ENCODE data around the gene NT5DC1.

Gene NT5DC1

GRCh38 chr6:116180375-116180774 is 79.7 kb downstream of the NT5DC1 start:
- Histone ChIP-seq H3K36me3 (ENCODE audit: control insufficient read depth in 4 of 4, insufficient read depth in 4 of 4, low read length in 3 of 4) (peaks cover 0 to 9% (median 3%) of the 10 kb centered on the region in 4 experiments), H3K9me3 (ENCODE audit: control extremely low read depth in 1 of 5, control insufficient read depth in 4 of 5, insufficient read depth in 2 of 5, low read depth in 1 of 5, low read length in 4 of 5) (peaks cover 0 to 23% (median 5%) of the 10 kb centered on the region in 5 experiments), H3K4me1 (ENCODE audit: control extremely low read depth in 1 of 4, control insufficient read depth in 4 of 4, insufficient read depth in 4 of 4, low read length in 3 of 4) (no peaks in the 10 kb centered on the region), H3K4me3 (ENCODE audit: control insufficient read depth in 1 of 7, extremely low read depth in 1 of 7, insufficient read depth in 4 of 7, low read depth in 2 of 7, low read length in 6 of 7) (no peak overlapping the region), H3K27me3 (replicated peaks in 2 of 5; ENCODE audit: control insufficient read depth in 4 of 5, insufficient read depth in 5 of 5, low read length in 4 of 5) (no peaks in the 10 kb centered on the region), H3K27ac (ENCODE audit: insufficient read depth in 1 of 2, low read depth in 1 of 2, low read length in 2 of 2, poor library complexity in 1 of 2, severe bottlenecking in 2 of 2) (no peak overlapping the region)
- ChIA-PET POLR2A (no interaction called here), CTCF (no interaction called here)
- DNase-seq, result no peak

GRCh38 chr6:116189472-116189871 is 88.8 kb downstream of the NT5DC1 start:
- H3K27me3 ChIP-seq (replicated peaks in 2 of 5; ENCODE audit: control insufficient read depth in 4 of 5, insufficient read depth in 5 of 5, low read length in 4 of 5), result no peaks in the 10 kb centered on the region
- WGBS (ENCODE audit: insufficient coverage), result no CpG with 5 or more reads among the region's 2 CpGs
- POLR2A ChIA-PET, result no interaction called here
- H3K4me3 ChIP-seq (ENCODE audit: control insufficient read depth in 1 of 7, extremely low read depth in 1 of 7, insufficient read depth in 4 of 7, low read depth in 2 of 7, low read length in 6 of 7), result no peak overlapping the region
- DNase-seq, result no peak
- no peaks in the 10 kb centered on the region for H3K4me1 ChIP-seq (ENCODE audit: control extremely low read depth in 1 of 4, control insufficient read depth in 4 of 4, insufficient read depth in 4 of 4, low read length in 3 of 4)
- CTCF ChIA-PET, result no interaction called here
- no peaks in the 10 kb centered on the region for H3K36me3 ChIP-seq (ENCODE audit: control insufficient read depth in 4 of 4, insufficient read depth in 4 of 4, low read length in 3 of 4)
- peaks cover 0 to 10% (median 0%) of the 10 kb centered on the region in 5 experiments for H3K9me3 ChIP-seq (ENCODE audit: control extremely low read depth in 1 of 5, control insufficient read depth in 4 of 5, insufficient read depth in 2 of 5, low read depth in 1 of 5, low read length in 4 of 5)
- no peak overlapping the region for H3K27ac ChIP-seq (ENCODE audit: insufficient read depth in 1 of 2, low read depth in 1 of 2, low read length in 2 of 2, poor library complexity in 1 of 2, severe bottlenecking in 2 of 2)

GRCh38 chr6:116190550-116190949 is 89.9 kb downstream of the NT5DC1 start:
- ChIA-PET CTCF (no interaction called here), POLR2A (no interaction called here)
- H3K4me3 ChIP-seq (ENCODE audit: control insufficient read depth in 1 of 7, extremely low read depth in 1 of 7, insufficient read depth in 4 of 7, low read depth in 2 of 7, low read length in 6 of 7), result no peak overlapping the region

GRCh38 chr6:116191881-116192280 is 91.2 kb downstream of the NT5DC1 start:
- Histone ChIP-seq H3K27ac (ENCODE audit: insufficient read depth in 1 of 2, low read depth in 1 of 2, low read length in 2 of 2, poor library complexity in 1 of 2, severe bottlenecking in 2 of 2) (no peak overlapping the region), H3K4me3 (ENCODE audit: control insufficient read depth in 1 of 7, extremely low read depth in 1 of 7, insufficient read depth in 4 of 7, low read depth in 2 of 7, low read length in 6 of 7) (no peak overlapping the region), H3K4me1 (ENCODE audit: control extremely low read depth in 1 of 4, control insufficient read depth in 4 of 4, insufficient read depth in 4 of 4, low read length in 3 of 4) (no peaks in the 10 kb centered on the region), H3K9me3 (ENCODE audit: control extremely low read depth in 1 of 5, control insufficient read depth in 4 of 5, insufficient read depth in 2 of 5, low read depth in 1 of 5, low read length in 4 of 5) (no peaks in the 10 kb centered on the region), H3K36me3 (ENCODE audit: control insufficient read depth in 4 of 4, insufficient read depth in 4 of 4, low read length in 3 of 4) (no peaks in the 10 kb centered on the region), H3K27me3 (replicated peaks in 2 of 5; ENCODE audit: control insufficient read depth in 4 of 5, insufficient read depth in 5 of 5, low read length in 4 of 5) (no peaks in the 10 kb centered on the region)
- 100% methylated on average over 1 of the region's 2 CpGs for WGBS (ENCODE audit: insufficient coverage)
- no peak for DNase-seq
- ChIA-PET CTCF (no interaction called here), POLR2A (no interaction called here)

More at GRCh38 chr6:116190550-116190949, 89.9 kb downstream of the NT5DC1 start:
- Histone ChIP-seq H3K27me3 (replicated peaks in 2 of 5; ENCODE audit: control insufficient read depth in 4 of 5, insufficient read depth in 5 of 5, low read length in 4 of 5) (no peaks in the 10 kb centered on the region), H3K36me3 (ENCODE audit: control insufficient read depth in 4 of 4, insufficient read depth in 4 of 4, low read length in 3 of 4) (no peaks in the 10 kb centered on the region), H3K9me3 (ENCODE audit: control extremely low read depth in 1 of 5, control insufficient read depth in 4 of 5, insufficient read depth in 2 of 5, low read depth in 1 of 5, low read length in 4 of 5) (peaks cover 0 to 8% (median 0%) of the 10 kb centered on the region in 5 experiments), H3K27ac (ENCODE audit: insufficient read depth in 1 of 2, low read depth in 1 of 2, low read length in 2 of 2, poor library complexity in 1 of 2, severe bottlenecking in 2 of 2) (no peak overlapping the region), H3K4me1 (ENCODE audit: control extremely low read depth in 1 of 4, control insufficient read depth in 4 of 4, insufficient read depth in 4 of 4, low read length in 3 of 4) (no peaks in the 10 kb centered on the region)
- DNase-seq, result no peak
- 55% methylated on average over 3 of the region's 4 CpGs for WGBS (ENCODE audit: insufficient coverage)

- CTCF ChIA-PET, result no interaction called here
- H3K27ac ChIP-seq (ENCODE audit: insufficient read depth in 1 of 2, low read depth in 1 of 2, low read length in 2 of 2, poor library complexity in 1 of 2, severe bottlenecking in 2 of 2), result no peak overlapping the region
- POLR2A ChIA-PET, result no interaction called here
- H3K9me3 ChIP-seq (ENCODE audit: control extremely low read depth in 1 of 5, control insufficient read depth in 4 of 5, insufficient read depth in 2 of 5, low read depth in 1 of 5, low read length in 4 of 5), result no peaks in the 10 kb centered on the region
- H3K4me3 ChIP-seq (ENCODE audit: control insufficient read depth in 1 of 7, extremely low read depth in 1 of 7, insufficient read depth in 4 of 7, low read depth in 2 of 7, low read length in 6 of 7), result no peak overlapping the region
- DNase-seq, result no peak
- 83% methylated on average over 1 of the region's 3 CpGs for WGBS (ENCODE audit: insufficient coverage)
- H3K36me3 ChIP-seq (ENCODE audit: control insufficient read depth in 4 of 4, insufficient read depth in 4 of 4, low read length in 3 of 4), result no peaks in the 10 kb centered on the region
- no peaks in the 10 kb centered on the region for H3K27me3 ChIP-seq (replicated peaks in 2 of 5; ENCODE audit: control insufficient read depth in 4 of 5, insufficient read depth in 5 of 5, low read length in 4 of 5)
- H3K4me1 ChIP-seq (ENCODE audit: control extremely low read depth in 1 of 4, control insufficient read depth in 4 of 4, insufficient read depth in 4 of 4, low read length in 3 of 4), result no peaks in the 10 kb centered on the region
Measured at GRCh38 chr6:116192786-116193185, 92.1 kb downstream of the NT5DC1 start.

- ChIA-PET POLR2A (no interaction called here), CTCF (no interaction called here)
- H3K27ac ChIP-seq (ENCODE audit: insufficient read depth in 1 of 2, low read depth in 1 of 2, low read length in 2 of 2, poor library complexity in 1 of 2, severe bottlenecking in 2 of 2), result no peak overlapping the region
- DNase-seq, result no peak
- H3K36me3 ChIP-seq (ENCODE audit: control insufficient read depth in 4 of 4, insufficient read depth in 4 of 4, low read length in 3 of 4), result no peaks in the 10 kb centered on the region
- no peaks in the 10 kb centered on the region for H3K9me3 ChIP-seq (ENCODE audit: control extremely low read depth in 1 of 5, control insufficient read depth in 4 of 5, insufficient read depth in 2 of 5, low read depth in 1 of 5, low read length in 4 of 5)
- 100% methylated on average over 2 of the region's 3 CpGs for WGBS (ENCODE audit: insufficient coverage)
- H3K4me3 ChIP-seq (ENCODE audit: control insufficient read depth in 1 of 7, extremely low read depth in 1 of 7, insufficient read depth in 4 of 7, low read depth in 2 of 7, low read length in 6 of 7), result no peak overlapping the region
- H3K27me3 ChIP-seq (replicated peaks in 2 of 5; ENCODE audit: control insufficient read depth in 4 of 5, insufficient read depth in 5 of 5, low read length in 4 of 5), result no peaks in the 10 kb centered on the region
- H3K4me1 ChIP-seq (ENCODE audit: control extremely low read depth in 1 of 4, control insufficient read depth in 4 of 4, insufficient read depth in 4 of 4, low read length in 3 of 4), result no peaks in the 10 kb centered on the region
Measured at GRCh38 chr6:116196841-116197240, 96.2 kb downstream of the NT5DC1 start.

GRCh38 chr6:116200619-116201249 is 100.1 kb downstream of the NT5DC1 start:
- POLR2A ChIA-PET, result no interaction called here
- DNase-seq, result no peak
- no peak overlapping the region for H3K27ac ChIP-seq (ENCODE audit: insufficient read depth in 1 of 2, low read depth in 1 of 2, low read length in 2 of 2, poor library complexity in 1 of 2, severe bottlenecking in 2 of 2)
- no peaks in the 10 kb centered on the region for H3K9me3 ChIP-seq (ENCODE audit: control extremely low read depth in 1 of 5, control insufficient read depth in 4 of 5, insufficient read depth in 2 of 5, low read depth in 1 of 5, low read length in 4 of 5)
- H3K4me1 ChIP-seq (ENCODE audit: control extremely low read depth in 1 of 4, control insufficient read depth in 4 of 4, insufficient read depth in 4 of 4, low read length in 3 of 4), result peaks cover 0 to 2% (median 0%) of the 10 kb centered on the region in 4 experiments
- CTCF ChIA-PET, result no interaction called here
- H3K36me3 ChIP-seq (ENCODE audit: control insufficient read depth in 4 of 4, insufficient read depth in 4 of 4, low read length in 3 of 4), result no peaks in the 10 kb centered on the region
- no peak overlapping the region for H3K4me3 ChIP-seq (ENCODE audit: control insufficient read depth in 1 of 7, extremely low read depth in 1 of 7, insufficient read depth in 4 of 7, low read depth in 2 of 7, low read length in 6 of 7)
- H3K27me3 ChIP-seq (replicated peaks in 2 of 5; ENCODE audit: control insufficient read depth in 4 of 5, insufficient read depth in 5 of 5, low read length in 4 of 5), result no peaks in the 10 kb centered on the region
- 100% methylated on average over 1 of the region's 3 CpGs for WGBS (ENCODE audit: insufficient coverage)
